HG03354 (cell line): ENCODE measurements around the gene CRPPA.

Source experiments
- ATAC-seq: cut with Tn5 transposase; IDR thresholded peaks from one replicate; pipeline ENCODE4 v1.9.1; 2021; ENCODE audit warnings: mild to moderate bottlenecking; ENCODE audit not compliant: unreplicated experiment, poor library complexity, severe bottlenecking

Gene CRPPA

DNA sequence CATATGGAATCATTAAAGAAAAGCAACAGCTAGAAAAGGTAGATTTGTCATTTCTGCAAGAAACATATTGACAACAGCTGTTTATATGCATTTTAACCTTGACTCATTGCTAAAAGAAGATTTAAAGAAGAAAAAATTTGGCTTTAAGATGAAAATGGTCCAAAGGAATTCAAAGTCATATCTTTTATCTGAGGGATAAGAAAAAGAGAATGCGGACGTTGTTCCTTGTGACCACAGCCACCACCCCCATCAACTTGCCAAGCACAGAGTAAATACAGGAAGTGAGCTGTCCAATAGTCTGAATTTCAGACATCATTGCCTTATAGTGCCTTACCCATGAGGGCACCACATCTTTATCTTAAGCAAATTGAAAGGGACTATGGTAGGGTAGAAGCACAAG, 7.3 kb upstream of the CRPPA start:
- no peak for ATAC-seq

- no peak for ATAC-seq
These were observed 6.8 kb upstream of the CRPPA start for GRCh38 chr7:16428182-16428581.

- no peak for ATAC-seq
These were observed 2.4 kb upstream of the CRPPA start for GRCh38 chr7:16423761-16424160.

DNA sequence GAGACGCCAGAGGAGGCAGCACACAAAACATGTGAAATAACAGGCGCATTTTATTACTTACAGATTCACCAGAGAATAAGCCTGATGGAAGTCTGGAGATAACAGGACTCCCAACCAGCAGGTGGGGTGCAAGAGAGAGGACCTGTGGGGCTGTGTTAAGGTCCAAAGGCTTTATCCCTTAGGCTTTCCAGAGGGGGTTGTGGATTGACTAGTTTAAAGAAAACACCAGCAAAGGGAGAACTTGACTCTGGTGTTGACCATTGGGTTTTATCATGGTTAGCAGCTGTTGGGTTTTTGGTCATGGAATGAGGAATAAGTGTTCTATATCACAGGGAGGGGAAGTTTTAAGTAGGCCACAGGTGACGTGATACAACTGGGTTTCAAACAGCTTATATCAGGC, 1.6 kb upstream of the CRPPA start:
- ATAC-seq, result no peak

DNA sequence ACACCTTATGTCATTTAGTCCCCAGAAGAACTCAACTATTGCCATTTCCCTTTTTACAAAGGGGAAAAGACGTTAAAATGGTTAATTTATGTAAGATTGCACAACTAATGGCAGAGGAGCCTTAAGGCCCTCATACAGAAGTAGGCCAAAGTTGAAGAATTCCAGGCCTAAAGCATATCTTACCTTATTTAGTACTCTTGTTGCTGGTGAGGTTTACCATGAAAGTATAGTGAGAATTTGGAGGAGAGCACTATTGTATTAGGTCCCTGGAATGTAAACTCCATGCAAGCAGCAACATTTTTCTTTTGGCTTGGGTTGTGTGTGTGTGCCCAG, 731 bp upstream of the CRPPA start:
- no peak for ATAC-seq

DNA sequence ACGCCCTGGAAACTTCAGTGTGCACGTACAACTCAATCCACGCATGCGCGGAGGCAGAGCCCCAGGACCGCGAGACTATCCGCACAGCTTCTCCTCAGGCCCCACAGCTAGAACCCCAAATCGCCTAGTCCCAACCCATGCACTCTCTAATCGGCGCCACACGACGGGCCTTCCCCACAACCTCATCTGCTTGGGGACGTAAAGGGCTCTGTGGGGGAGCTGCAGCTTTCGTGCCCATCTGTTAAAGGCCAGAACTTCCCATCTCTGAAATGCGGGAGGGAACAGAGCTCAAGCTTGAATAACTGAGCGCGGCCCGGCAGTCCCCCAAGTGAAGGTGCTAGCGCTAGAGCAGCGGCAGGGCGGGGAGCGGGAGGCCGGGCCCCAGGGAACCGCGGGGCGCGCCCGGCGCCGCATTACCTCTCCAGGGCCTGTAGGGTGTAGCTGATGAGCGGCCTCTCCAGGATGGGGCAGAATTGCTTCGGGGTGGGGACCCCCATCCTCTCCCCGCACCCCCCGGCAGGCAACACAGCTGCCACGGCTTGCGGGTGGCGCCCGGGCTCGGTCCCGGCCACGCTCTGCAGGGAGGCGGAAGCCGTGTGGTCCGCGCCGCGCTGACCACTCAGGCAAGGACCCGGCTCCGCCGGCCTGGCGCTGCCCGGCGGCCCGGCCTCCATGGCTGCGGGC, 547 bp downstream of the CRPPA start:
- ATAC-seq, result peak; percentile 91

DNA sequence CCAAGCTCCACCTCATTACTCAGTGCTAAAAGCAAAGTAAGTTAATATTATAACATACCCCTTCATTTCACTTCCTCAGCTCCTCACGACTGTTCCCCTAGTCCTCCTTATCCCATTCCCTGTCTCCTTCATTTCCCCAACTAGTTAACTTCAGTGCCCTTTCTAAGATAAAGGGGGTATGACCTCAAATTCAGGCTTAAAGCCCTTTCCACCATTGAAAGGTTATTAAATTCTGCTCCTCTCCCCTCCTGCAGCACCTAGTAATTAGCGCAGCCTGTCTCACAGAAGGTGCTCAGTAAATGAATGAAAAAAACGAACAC, 1.0 kb downstream of the CRPPA start:
- ATAC-seq, result no peak

GRCh38 chr7:16419859-16420258, 1.5 kb downstream of the CRPPA start:
- ATAC-seq, result no peak

GRCh38 chr7:16419126-16419525, 2.2 kb downstream of the CRPPA start:
- no peak for ATAC-seq

- no peak for ATAC-seq
These were observed 3.4 kb downstream of the CRPPA start for GRCh38 chr7:16417906-16418305.

DNA sequence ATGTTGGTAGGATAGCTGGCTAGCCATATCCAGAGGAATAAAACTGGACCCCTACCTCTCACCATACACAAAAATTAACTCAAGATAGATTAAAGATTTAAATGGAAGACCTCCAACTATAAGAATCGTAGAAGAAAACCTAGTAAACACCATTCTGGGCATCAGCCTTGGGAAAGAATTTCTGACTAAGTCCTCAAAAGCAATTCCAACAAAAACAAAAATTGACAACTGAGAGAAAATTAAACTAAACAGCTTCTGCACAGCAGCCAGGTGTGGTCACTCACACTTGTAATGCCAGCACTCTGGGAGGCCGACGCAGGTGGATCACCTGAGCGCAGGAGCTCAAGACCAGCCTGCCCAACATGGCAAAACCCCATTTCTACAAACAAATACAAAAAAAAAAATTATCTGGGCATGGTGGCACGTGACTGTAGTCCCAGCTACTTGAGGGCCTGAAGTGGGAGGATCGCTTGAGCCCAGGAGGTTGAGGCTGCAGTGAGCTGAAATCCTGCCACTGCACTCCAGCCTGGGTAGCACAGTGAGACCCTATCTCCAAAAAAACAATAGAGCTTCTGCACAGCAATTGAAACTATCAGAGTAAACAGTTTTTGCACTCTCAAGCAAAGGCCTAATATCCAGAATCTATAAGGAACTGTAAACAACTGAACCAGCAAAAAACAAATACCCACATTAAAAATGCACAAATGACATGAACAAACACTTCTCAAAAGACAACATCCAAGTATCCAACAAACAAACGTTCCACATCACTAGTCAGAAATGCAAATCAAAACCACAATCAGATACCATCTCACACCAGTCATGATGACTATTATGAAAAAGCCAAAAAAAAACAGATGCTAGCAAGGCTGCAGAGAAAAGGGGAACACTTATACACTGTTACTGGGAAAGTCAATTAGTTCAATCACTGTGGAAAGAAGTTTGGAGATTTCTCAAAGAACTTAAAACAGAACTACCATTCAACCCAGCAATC, 4.8 kb downstream of the CRPPA start:
- no peak for ATAC-seq

- ATAC-seq, result no peak
These were observed 8.8 kb downstream of the CRPPA start for GRCh38 chr7:16412274-16413254.

- ATAC-seq, result no peak
These were observed 9.9 kb downstream of the CRPPA start for GRCh38 chr7:16411391-16411790.

DNA sequence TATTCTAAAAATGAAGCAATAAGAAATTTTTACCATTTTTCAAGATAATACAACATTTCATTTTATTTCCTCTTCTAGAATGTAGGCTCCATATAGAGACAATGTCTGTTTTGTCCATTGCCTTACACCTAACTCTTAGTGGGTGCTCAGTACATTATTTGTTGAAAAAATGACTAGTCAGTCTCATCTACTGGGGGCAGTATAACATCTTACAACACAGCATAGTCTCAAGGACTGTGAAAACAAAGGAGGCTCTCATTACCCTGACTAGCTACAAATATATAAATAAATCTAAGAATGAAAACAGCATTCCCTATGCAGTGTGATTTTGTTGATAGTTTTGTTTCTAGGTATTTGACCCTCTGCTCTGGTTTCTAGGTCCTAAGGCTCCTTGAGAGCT, 11.6 kb downstream of the CRPPA start:
- no peak for ATAC-seq

DNA sequence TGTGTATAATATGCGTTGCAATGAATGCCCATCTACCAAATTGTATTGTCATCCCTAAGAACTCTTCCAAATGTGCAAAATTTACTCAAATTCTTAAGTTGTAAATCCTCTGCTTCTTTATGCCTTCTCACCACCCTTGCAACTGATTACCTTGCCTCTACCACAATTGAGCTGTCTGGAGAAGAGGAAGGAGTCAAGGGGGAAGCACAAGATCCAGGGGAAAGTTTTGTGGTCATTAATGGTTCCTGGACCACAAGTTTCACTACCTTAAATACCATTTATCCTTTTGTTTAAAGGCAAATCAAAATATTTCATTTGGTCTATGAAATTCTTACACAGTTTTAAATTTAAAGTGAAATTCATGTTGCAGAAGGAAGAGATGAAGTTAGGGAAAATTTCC, 16.7 kb downstream of the CRPPA start:
- no peak for ATAC-seq

DNA sequence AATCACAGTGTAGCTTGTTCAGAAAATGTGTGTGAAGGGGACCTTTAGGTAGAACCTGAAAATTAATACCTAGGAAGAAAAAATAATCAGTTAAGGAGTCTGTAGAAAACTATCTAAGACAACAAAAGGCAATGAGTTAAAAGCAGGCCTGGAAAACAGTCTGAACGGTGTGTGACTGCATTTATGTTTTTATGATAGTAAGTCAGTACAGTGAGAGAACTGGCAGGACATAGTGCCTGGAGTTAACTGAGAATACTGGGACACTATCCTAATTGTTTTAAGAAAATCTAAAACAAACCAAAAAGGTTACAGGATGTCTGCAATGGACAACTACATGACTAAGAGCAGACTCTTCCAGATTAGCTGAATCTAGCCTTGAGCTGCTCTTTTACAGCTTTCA, 17.9 kb downstream of the CRPPA start:
- ATAC-seq, result no peak

DNA sequence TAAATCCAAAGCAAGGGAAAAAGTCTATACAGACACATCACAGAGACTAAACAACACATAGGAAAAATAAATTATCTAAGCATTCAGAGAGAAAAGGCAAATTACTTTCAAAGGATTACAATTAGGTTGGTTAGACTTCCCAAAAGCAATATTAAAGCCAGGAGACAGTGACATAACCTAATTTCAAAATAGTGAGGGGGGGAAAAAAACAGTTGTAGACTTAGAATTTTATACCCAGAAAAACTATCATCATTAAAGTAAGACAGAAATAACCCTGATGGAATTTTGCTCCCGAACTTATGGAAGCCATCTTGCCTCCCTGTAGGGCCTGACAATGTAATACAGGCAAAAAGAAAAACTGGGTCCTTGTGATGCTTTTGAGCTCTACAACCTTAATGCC, 18.4 kb downstream of the CRPPA start:
- no peak for ATAC-seq

DNA sequence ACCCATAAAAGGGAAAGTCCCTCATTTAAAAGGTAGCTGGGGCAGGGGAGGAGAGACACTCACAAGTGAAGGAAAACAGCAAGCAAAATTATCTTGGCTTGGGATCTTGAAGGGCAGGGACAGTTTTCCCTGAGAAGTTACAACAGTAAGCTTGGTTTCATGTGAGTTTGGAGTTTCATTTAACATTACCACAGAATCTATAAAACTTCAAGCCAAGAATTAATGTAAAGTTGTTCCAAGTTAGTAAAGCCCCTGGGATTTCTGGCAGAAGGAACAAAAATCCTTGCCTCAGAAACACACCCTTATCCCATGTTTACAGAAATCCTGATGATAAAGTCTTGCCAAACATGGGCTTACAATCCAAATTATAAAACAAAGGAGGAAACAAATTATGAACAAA, 19.2 kb downstream of the CRPPA start:
- ATAC-seq, result no peak

- ATAC-seq, result no peak
These were observed 20.5 kb downstream of the CRPPA start for GRCh38 chr7:16400893-16401275.
